Activated B cell treated with CpG ODN at 0.5 μM for 24 hours (primary cell): Measurements from ENCODE around the gene LIPE. TPM values are rescaled to one million over a fixed set of nuclear protein-coding genes. Genes with fewer than 3 reads are reported as not detected.

Experiments used
- ATAC-seq: fragments of 200-7000 bp; cut with Tn5 transposase; one replicate; pipeline ENCODE4 v1.10.0; 2021; ENCODE audit warnings: low read depth, mild to moderate bottlenecking, moderate library complexity
- CTCF ChIA-PET: fragments of 350-600 bp; sonication (Branson Sonifier 250); formaldehyde crosslinking; loops from one replicate; lab custom pipeline; 2021; ENCODE audit warnings: antibody characterized with exemption; lab: Charles Lee
- POLR2A ChIA-PET: fragments of 350-600 bp; sonication (Branson Sonifier 250); formaldehyde crosslinking; loops from one replicate; lab custom pipeline; 2021; ENCODE audit warnings: antibody characterized with exemption; lab: Charles Lee
- DNase-seq: peaks from one replicate; pipeline ENCODE4 v3.0.0; 2022
- H3K27ac Mint-ChIP-seq: one replicate; pipeline ENCODE4 v1.8.0; 2020; ENCODE audit warnings: mixed read lengths
- H3K27me3 Mint-ChIP-seq: one replicate; pipeline ENCODE4 v1.8.0; 2021; ENCODE audit warnings: mixed read lengths
- H3K36me3 Mint-ChIP-seq: one replicate; pipeline ENCODE4 v1.8.0; 2021; ENCODE audit warnings: low read depth, mixed read lengths
- H3K4me1 Mint-ChIP-seq: one replicate; pipeline ENCODE4 v1.8.0; 2021; ENCODE audit warnings: mixed read lengths
- H3K4me3 Mint-ChIP-seq: one replicate; pipeline ENCODE4 v1.8.0; 2020; ENCODE audit warnings: mild to moderate bottlenecking, mixed read lengths
- H3K9me3 Mint-ChIP-seq: one replicate; pipeline ENCODE4 v1.8.0; 2020; ENCODE audit warnings: mixed read lengths
- CTCF ChIP-seq: fragments of 200-600 bp; IDR thresholded peaks from one replicate; pipeline ENCODE4 v1.8.0; 2022; ENCODE audit warnings: antibody characterized with exemption, mild to moderate bottlenecking
- intact Hi-C: fragments of 100-400 bp; cut with micrococcal nuclease; formaldehyde crosslinking; loops from one replicate; pipeline ENCODE4 v1.15.1; 2024
- total RNA-seq: library from RNA; stranded (reverse); gene quantifications from 2 replicates; pipeline ENCODE4 v1.2.3, GENCODE V29; 2022

Gene LIPE
- total RNA-seq, 1 donor from 2014 or later, result 37.2 TPM

- H3K9me3 Mint-ChIP-seq, result no peaks in the 10 kb centered on the region
- DNase-seq (no peak), ATAC-seq (no peak)
- ChIA-PET POLR2A (no interaction called here), CTCF (interaction anchor here (2.9 kb wide), 1 partner anchor 16 kb away, joined by 15 read pairs; no protein-coding TSS in a partner anchor)
- H3K4me3 Mint-ChIP-seq, result no peak overlapping the region
- no peaks in the 10 kb centered on the region for H3K36me3 Mint-ChIP-seq
- peaks cover under 1% of the 10 kb centered on the region for H3K27me3 Mint-ChIP-seq
- no peak overlapping the region for H3K27ac Mint-ChIP-seq
- TF ChIP-seq CTCF, result no peak
- intact Hi-C loops, result no loop called here
- H3K4me1 Mint-ChIP-seq, result peaks cover 10% of the 10 kb centered on the region
These were observed 8.8 kb upstream of the LIPE start for GRCh38 chr19:42436006-42436405.

GRCh38 chr19:42435316-42435715, 8.1 kb upstream of the LIPE start:
- Mint-ChIP-seq H3K27ac (no peak overlapping the region), H3K9me3 (no peaks in the 10 kb centered on the region), H3K4me3 (no peak overlapping the region), H3K4me1 (peaks cover 6% of the 10 kb centered on the region), H3K27me3 (no peaks in the 10 kb centered on the region), H3K36me3 (no peaks in the 10 kb centered on the region)
- intact Hi-C loops, result no loop called here
- ChIA-PET POLR2A (interaction anchor here (0.6 kb wide), 1 partner anchor 18 kb away, joined by 3 read pairs; no protein-coding TSS in a partner anchor), CTCF (interaction anchor here (0.6 to 3.3 kb wide), 2 partner anchors 15 to 306 kb away, joined by 3 to 24 read pairs; no protein-coding TSS in a partner anchor)
- ATAC-seq, result no peak
- no peak for TF ChIP-seq CTCF
- no peak for DNase-seq

- Mint-ChIP-seq H3K36me3 (no peaks in the 10 kb centered on the region), H3K27me3 (no peaks in the 10 kb centered on the region), H3K4me3 (no peak overlapping the region), H3K9me3 (no peaks in the 10 kb centered on the region), H3K4me1 (peaks cover 4% of the 10 kb centered on the region), H3K27ac (no peak overlapping the region)
- TF ChIP-seq CTCF, result no peak
- DNase-seq (no peak), ATAC-seq (peak; percentile 66)
- CTCF ChIA-PET, result interaction anchor here (0.9 to 3.3 kb wide), 9 partner anchors 10 to 107 kb away, joined by 3 to 24 read pairs (median 3); partner anchors contain the start of gene CEACAM1
- intact Hi-C loops, result loop anchor here (1.0 kb wide), 3 partner anchors 13 to 300 kb away; no protein-coding TSS in a partner anchor
- POLR2A ChIA-PET, result interaction anchor here (0.5 to 1.4 kb wide), 4 partner anchors 10 to 568 kb away, joined by 3 to 8 read pairs (median 5); no protein-coding TSS in a partner anchor
These were observed 6.5 kb upstream of the LIPE start for GRCh38 chr19:42433503-42434260.

GRCh38 chr19:42431486-42431885, 4.3 kb upstream of the LIPE start:
- intact Hi-C loops, result no loop called here
- Mint-ChIP-seq H3K4me1 (no peaks in the 10 kb centered on the region), H3K4me3 (no peak overlapping the region), H3K27ac (no peak overlapping the region), H3K9me3 (no peaks in the 10 kb centered on the region), H3K27me3 (no peaks in the 10 kb centered on the region), H3K36me3 (no peaks in the 10 kb centered on the region)
- POLR2A ChIA-PET, result no interaction called here
- ATAC-seq (no peak), DNase-seq (no peak)
- CTCF ChIA-PET, result interaction anchor here (0.9 kb wide), 1 partner anchor 12 kb away, joined by 3 read pairs; no protein-coding TSS in a partner anchor
- no peak for TF ChIP-seq CTCF

- peaks cover 7% of the 10 kb centered on the region for H3K4me1 Mint-ChIP-seq
- no peaks in the 10 kb centered on the region for H3K27me3 Mint-ChIP-seq
- peaks cover under 1% of the 10 kb centered on the region for H3K36me3 Mint-ChIP-seq
- intact Hi-C loops, result no loop called here
- no peak for TF ChIP-seq CTCF
- no peak for DNase-seq
- no peak overlapping the region for H3K4me3 Mint-ChIP-seq
- CTCF ChIA-PET, result interaction anchor here (1.5 kb wide), 1 partner anchor 10 kb away, joined by 3 read pairs; no protein-coding TSS in a partner anchor
- no peak overlapping the region for H3K27ac Mint-ChIP-seq
- POLR2A ChIA-PET, result no interaction called here
- no peak for ATAC-seq
- no peaks in the 10 kb centered on the region for H3K9me3 Mint-ChIP-seq
These were observed 1.5 kb upstream of the LIPE start for GRCh38 chr19:42428676-42429075.
